HFF-Myc (cell line): ENCODE measurements around the gene HOXB3.
"Not testable (repeated sequence)": the region's sequence is repeated elsewhere in the genome, so short reads cannot be mapped to it uniquely, and the experiment has no call there.

ENCODE experiments used
- DNase-seq: peaks from one replicate; pipeline ENCODE4 v3.0.0-alpha.2; 2011; ENCODE audit warnings: low read depth; ENCODE audit errors: extremely low read depth
- H3K4me3 ChIP-seq: replicated peaks from 2 replicates; pipeline ENCODE4 v1.5.1; 2011; ENCODE audit warnings: low read depth, mild to moderate bottlenecking, control low read depth, low read length
- CTCF ChIP-seq: IDR thresholded peaks from 2 replicates; pipeline ENCODE4 v1.5.1; 2012; ENCODE audit warnings: mild to moderate bottlenecking, low read depth, low read length, control low read depth; ENCODE audit errors: missing control alignments

Gene HOXB3

GRCh38 chr17:48541036-48541576 lies 48.9 kb downstream of the HOXB3 start:
- no peak for TF ChIP-seq CTCF
- H3K4me3 ChIP-seq = peak overlapping the region; percentile 69
- DNase-seq = no peak

GRCh38 chr17:48540213-48540612 lies 49.8 kb downstream of the HOXB3 start:
- no peak for TF ChIP-seq CTCF
- no peak for DNase-seq
- no peak overlapping the region for H3K4me3 ChIP-seq

- no peak overlapping the region for H3K4me3 ChIP-seq
- no peak for DNase-seq
- TF ChIP-seq CTCF = no peak
Observed at GRCh38 chr17:48539177-48539576, 50.9 kb downstream of the HOXB3 start.

- no peak for TF ChIP-seq CTCF
- no peak for DNase-seq
- H3K4me3 ChIP-seq = no peak overlapping the region
Observed at GRCh38 chr17:48537316-48537715, 52.7 kb downstream of the HOXB3 start.

- not testable (repeated sequence) for DNase-seq, H3K4me3 ChIP-seq
Observed at GRCh38 chr17:48535793-48536559, 54.1 kb downstream of the HOXB3 start.

- no peak for TF ChIP-seq CTCF
- H3K4me3 ChIP-seq = no peak overlapping the region
- no peak for DNase-seq
Observed at GRCh38 chr17:48532261-48532660, 57.8 kb downstream of the HOXB3 start.

GRCh38 chr17:48530887-48531272 lies 59.2 kb downstream of the HOXB3 start, which contains the start of gene HOXB1:
Gene HOXB1, minus strand, starts transcription at chr17:48531011. Its CDS starts 107 bp downstream, at chr17:48530904.
- H3K4me3 ChIP-seq = no peak within 1 kb of the TSS
- TF ChIP-seq CTCF = no peak
- no peak for DNase-seq
